K562 (cell line): ENCODE measurements around the gene ESPN. TPM values are rescaled to one million over a fixed set of nuclear protein-coding genes. Genes with fewer than 3 reads are reported as not detected.
A peak's percentile ranks its signal among the peaks of the same experiment; 100 is the strongest.

Experiments
- CREB3L1 ChIP-seq: fragments of 450-650 bp; IDR thresholded peaks from 2 replicates; pipeline ENCODE4 v1.6.1; 2014; ENCODE audit warnings: low read depth, mild to moderate bottlenecking, moderate library complexity, borderline replicate concordance
- GATAD2B ChIP-seq: fragments of 450-650 bp; IDR thresholded peaks from 2 replicates; pipeline ENCODE4 v1.6.1; 2017; ENCODE audit warnings: mild to moderate bottlenecking, borderline replicate concordance
- HNRNPLL ChIP-seq: fragments of 200-400 bp; formaldehyde crosslinking; IDR thresholded peaks from 2 replicates; pipeline ENCODE4 v1.6.1; 2017; ENCODE audit warnings: low read length, low read depth, mild to moderate bottlenecking; ENCODE audit not compliant: poor library complexity, severe bottlenecking
- LCOR ChIP-seq: sonication (generic); formaldehyde crosslinking; IDR thresholded peaks from 2 replicates; pipeline ENCODE4 v1.8.0; 2022; ENCODE audit warnings: mild to moderate bottlenecking, missing genetic modification reagents
- LEF1 ChIP-seq: fragments of 450-650 bp; IDR thresholded peaks from 2 replicates; pipeline ENCODE4 v1.6.1; 2016; ENCODE audit warnings: mild to moderate bottlenecking
- MAFF ChIP-seq: IDR thresholded peaks from 2 replicates; pipeline ENCODE4 v1.6.1; 2012; ENCODE audit warnings: low read length, improper control_type of control experiment
- MBD2 ChIP-seq: sonication (generic); IDR thresholded peaks from 2 replicates; pipeline ENCODE4 v1.6.1; 2016; ENCODE audit warnings: low read depth, borderline replicate concordance
- MTA1 ChIP-seq: fragments of 450-650 bp; IDR thresholded peaks from 2 replicates; pipeline ENCODE4 v1.6.1; 2017; ENCODE audit warnings: borderline replicate concordance
- NRF1 ChIP-seq, 2 experiments: fragments of 450-650 bp; IDR thresholded peaks in 1 of 2; conservative IDR thresholded peaks in 1 of 2; 2 replicates each; pipeline ENCODE4 v1.6.1; 2014; ENCODE audit warnings: mild to moderate bottlenecking in 2 of 2
- RBM22 ChIP-seq: fragments of 200-400 bp; formaldehyde crosslinking; IDR thresholded peaks from 2 replicates; pipeline ENCODE4 v1.6.1; 2018; ENCODE audit warnings: low read length, low read depth; ENCODE audit not compliant: poor library complexity, severe bottlenecking
- SRSF3 ChIP-seq: fragments of 200-400 bp; formaldehyde crosslinking; IDR thresholded peaks from 2 replicates; pipeline ENCODE4 v1.6.1; 2016; ENCODE audit warnings: mild to moderate bottlenecking, low read length, moderate library complexity; ENCODE audit not compliant: insufficient read depth
- THRA ChIP-seq: fragments of 450-650 bp; IDR thresholded peaks from 2 replicates; pipeline ENCODE4 v1.6.1; 2017; ENCODE audit warnings: mild to moderate bottlenecking, moderate library complexity
- U2AF2 ChIP-seq: fragments of 200-400 bp; formaldehyde crosslinking; optimal IDR thresholded peaks from 2 replicates; pipeline ENCODE3; 2017; ENCODE audit warnings: low read depth, mild to moderate bottlenecking, low read length
- ZC3H8 ChIP-seq: fragments of 450-650 bp; IDR thresholded peaks from 2 replicates; pipeline ENCODE4 v1.6.1; 2017
- ZKSCAN1 ChIP-seq: fragments of 150-350 bp; IDR thresholded peaks from 2 replicates; pipeline ENCODE4 v1.6.1; 2016; ENCODE audit warnings: low read depth, low read length
- ZNF124 ChIP-seq: sonication (generic); formaldehyde crosslinking; IDR thresholded peaks from 2 replicates; pipeline ENCODE4 v1.8.1; 2022; ENCODE audit warnings: missing genetic modification reagents
- ZNF511 ChIP-seq: sonication (generic); formaldehyde crosslinking; IDR thresholded peaks from 2 replicates; pipeline ENCODE4 v1.8.0; 2022; ENCODE audit warnings: mild to moderate bottlenecking, missing genetic modification reagents
- polyA plus RNA-seq, 8 experiments: library from polyadenylated mRNA; depleted of rRNA in 4 of 8; stranded (reverse) in 5 of 8; unstranded in 3 of 8; fragments of >200 nt; fragmentation: Nextera tagmentation in 2 of 8; fragmentation: Illumina TruSeq in 1 of 8; extraction: Ambion mirVana in 2 of 8; extraction: Trizol in 1 of 8; gene quantifications; 2 replicates each; pipeline versions ENCODE4 v1.2.1 to v1.2.3, GENCODE V29; 2011 to 2014; ENCODE audit warnings: inconsistent platforms in 1 of 8, missing spikeins in 1 of 8
- total RNA-seq, 7 experiments: library from RNA; depleted of rRNA in 6 of 7; stranded (reverse); fragments of >200 nt in 6 of 7; fragmentation: Illumina TruSeq in 2 of 7; extraction: Trizol in 2 of 7; gene quantifications; 2 replicates each; pipeline versions ENCODE4 v1.2.1 to v1.2.3, GENCODE V29; 2011 to 2021; ENCODE audit warnings: low replicate concordance in 1 of 7
- TF ChIP-seq, protein P1 (sequence below): fragments of 250-450 bp; sonication (Bioruptor Pico); IDR thresholded peaks from 2 replicates; pipeline ENCODE4 v1.5.0; 2021; ENCODE audit warnings: mild to moderate bottlenecking, borderline replicate concordance
- TF ChIP-seq, protein P2 (sequence below): fragments of 250-450 bp; sonication (Bioruptor Pico); IDR thresholded peaks from 2 replicates; pipeline ENCODE4 v1.4.0; 2020; ENCODE audit warnings: mild to moderate bottlenecking

ESPN gene
- total and polyA plus RNA-seq, 9 of the 15 experiments (the other 6 are each of a cell fraction or from before 2014, with no cell fraction given) = 0.07 to 1.2 (median 0.45) TPM; not detected in 3

GRCh38 chr1:6500544-6501278, 76.1 kb downstream of the ESPN start (continued):
- TF ChIP-seq, protein P1, sequence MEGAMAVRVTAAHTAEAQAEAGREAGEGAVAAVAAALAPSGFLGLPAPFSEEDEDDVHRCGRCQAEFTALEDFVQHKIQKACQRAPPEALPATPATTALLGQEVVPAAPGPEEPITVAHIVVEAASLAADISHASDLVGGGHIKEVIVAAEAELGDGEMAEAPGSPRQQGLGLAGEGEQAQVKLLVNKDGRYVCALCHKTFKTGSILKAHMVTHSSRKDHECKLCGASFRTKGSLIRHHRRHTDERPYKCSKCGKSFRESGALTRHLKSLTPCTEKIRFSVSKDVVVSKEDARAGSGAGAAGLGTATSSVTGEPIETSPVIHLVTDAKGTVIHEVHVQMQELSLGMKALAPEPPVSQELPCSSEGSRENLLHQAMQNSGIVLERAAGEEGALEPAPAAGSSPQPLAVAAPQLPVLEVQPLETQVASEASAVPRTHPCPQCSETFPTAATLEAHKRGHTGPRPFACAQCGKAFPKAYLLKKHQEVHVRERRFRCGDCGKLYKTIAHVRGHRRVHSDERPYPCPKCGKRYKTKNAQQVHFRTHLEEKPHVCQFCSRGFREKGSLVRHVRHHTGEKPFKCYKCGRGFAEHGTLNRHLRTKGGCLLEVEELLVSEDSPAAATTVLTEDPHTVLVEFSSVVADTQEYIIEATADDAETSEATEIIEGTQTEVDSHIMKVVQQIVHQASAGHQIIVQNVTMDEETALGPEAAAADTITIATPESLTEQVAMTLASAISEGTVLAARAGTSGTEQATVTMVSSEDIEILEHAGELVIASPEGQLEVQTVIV (CRISPR knock-in tag) = no peak
- TF ChIP-seq MBD2 = no peak
- TF ChIP-seq, protein P2, sequence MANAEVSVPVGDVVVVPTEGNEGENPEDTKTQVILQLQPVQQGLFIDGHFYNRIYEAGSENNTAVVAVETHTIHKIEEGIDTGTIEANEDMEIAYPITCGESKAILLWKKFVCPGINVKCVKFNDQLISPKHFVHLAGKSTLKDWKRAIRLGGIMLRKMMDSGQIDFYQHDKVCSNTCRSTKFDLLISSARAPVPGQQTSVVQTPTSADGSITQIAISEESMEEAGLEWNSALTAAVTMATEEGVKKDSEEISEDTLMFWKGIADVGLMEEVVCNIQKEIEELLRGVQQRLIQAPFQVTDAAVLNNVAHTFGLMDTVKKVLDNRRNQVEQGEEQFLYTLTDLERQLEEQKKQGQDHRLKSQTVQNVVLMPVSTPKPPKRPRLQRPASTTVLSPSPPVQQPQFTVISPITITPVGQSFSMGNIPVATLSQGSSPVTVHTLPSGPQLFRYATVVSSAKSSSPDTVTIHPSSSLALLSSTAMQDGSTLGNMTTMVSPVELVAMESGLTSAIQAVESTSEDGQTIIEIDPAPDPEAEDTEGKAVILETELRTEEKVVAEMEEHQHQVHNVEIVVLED (CRISPR knock-in tag) = no peak
- TF ChIP-seq CREB3L1 = peak; percentile 93; the same call in 1 of the 2 replicates
- TF ChIP-seq U2AF2 = no peak
- no peak for TF ChIP-seq LCOR
- no peak for TF ChIP-seq NRF1 (conservative IDR thresholded peaks at IDR 0.05 in 1 of 2, IDR thresholded peaks at IDR 0.05 in 1 of 2)
- no peak for TF ChIP-seq MTA1
- no peak for TF ChIP-seq GATAD2B
- TF ChIP-seq ZNF511 (CRISPR knock-in tag) = no peak
- TF ChIP-seq HNRNPLL = no peak
- no peak for TF ChIP-seq LEF1
- TF ChIP-seq MAFF = no peak
- no peak for TF ChIP-seq SRSF3
- TF ChIP-seq ZNF124 (CRISPR knock-in tag) = 0 out of 2 replicates have a peak, but pooled peaks have one; percentile 26
- TF ChIP-seq THRA = no peak
- TF ChIP-seq ZC3H8 = no peak
- TF ChIP-seq ZKSCAN1 = no peak
- no peak for TF ChIP-seq RBM22
